SU-DHL-6 (cell line): ENCODE data around the gene SPCS1.

Source experiments
- H2AFZ ChIP-seq: fragments of 200-600 bp; sonication (generic); 2 replicates; pipeline ENCODE4 v1.6.1; 2014; ENCODE audit warnings: low read depth, mild to moderate bottlenecking, moderate library complexity, mixed read lengths, antibody characterized with exemption, low read length; ENCODE audit not compliant: severe bottlenecking
- H3F3A ChIP-seq: fragments of 200-600 bp; shearing (Covaris generic); 2 replicates; pipeline ENCODE4 v1.6.0; 2016; ENCODE audit warnings: antibody characterized with exemption, mild to moderate bottlenecking; ENCODE audit not compliant: insufficient read depth
- H3K27ac ChIP-seq: fragments of 200-600 bp; sonication (generic); 2 replicates; pipeline ENCODE4 v1.5.1; 2016; ENCODE audit warnings: low read depth, mild to moderate bottlenecking, low read length, moderate library complexity, mixed read lengths
- H3K27me3 ChIP-seq: fragments of 200-600 bp; sonication (generic), shearing (Covaris generic); 2 replicates; pipeline ENCODE4 v1.6.0; 2014; ENCODE audit warnings: mild to moderate bottlenecking, low read length
- H3K36me3 ChIP-seq: fragments of 200-600 bp; sonication (generic); 2 replicates; pipeline ENCODE4 v1.6.1; 2014; ENCODE audit warnings: mild to moderate bottlenecking, low read length, mixed read lengths
- H3K4me2 ChIP-seq: fragments of 300-600, 200-600 bp; shearing (Covaris generic), sonication (generic); 2 replicates; pipeline ENCODE4 v1.6.0; 2014; ENCODE audit warnings: low read length, low read depth, mild to moderate bottlenecking; ENCODE audit not compliant: poor library complexity, severe bottlenecking
- H3K4me3 ChIP-seq: fragments of 200-600 bp; sonication (generic); 2 replicates; pipeline ENCODE4 v1.5.1; 2014; ENCODE audit warnings: antibody characterized with exemption, low read length, mild to moderate bottlenecking, mixed read lengths; ENCODE audit not compliant: insufficient read depth, poor library complexity, severe bottlenecking
- H3K79me2 ChIP-seq: fragments of 200-600 bp; sonication (generic); 2 replicates; pipeline ENCODE4 v1.6.1; 2014; ENCODE audit warnings: mild to moderate bottlenecking, low read length, moderate library complexity; ENCODE audit not compliant: insufficient read depth
- H3K9ac ChIP-seq: fragments of 200-600 bp; sonication (generic); 2 replicates; pipeline ENCODE4 v1.7.0; 2014; ENCODE audit warnings: mild to moderate bottlenecking, low read length
- H3K9me2 ChIP-seq: fragments of 200-600 bp; sonication (generic); replicated peaks from 2 replicates; pipeline ENCODE4 v1.6.1; 2014; ENCODE audit warnings: low read length; ENCODE audit not compliant: insufficient read depth
- H3K9me3 ChIP-seq: fragments of 200-600 bp; sonication (generic); 2 replicates; pipeline ENCODE4 v1.6.1; 2014; ENCODE audit warnings: low read length, mixed read lengths; ENCODE audit not compliant: insufficient read depth
- H4K20me1 ChIP-seq: fragments of 200-600 bp; sonication (generic); 2 replicates; pipeline ENCODE4 v1.6.1; 2014; ENCODE audit warnings: low read depth, mild to moderate bottlenecking, antibody characterized with exemption, low read length, moderate library complexity, mixed read lengths
- CTCF ChIP-seq: fragments of 200-600 bp; sonication (generic); IDR thresholded peaks from one replicate; pipeline ENCODE4 v1.5.1; 2017; ENCODE audit warnings: antibody characterized with exemption, mild to moderate bottlenecking, low read length, moderate library complexity; ENCODE audit not compliant: insufficient read depth, poor library complexity, severe bottlenecking
- EZH2phosphoT487 ChIP-seq: fragments of 200-600 bp; sonication (generic), shearing (Covaris generic); conservative IDR thresholded peaks from 2 replicates; pipeline ENCODE4 v1.6.1; 2018; ENCODE audit warnings: mild to moderate bottlenecking, antibody characterized with exemption, low read length, moderate library complexity, mixed read lengths

The SPCS1 gene

GRCh38 chr3:52705438-52705687, 543 bp upstream of the SPCS1 start:
- Histone ChIP-seq H3K27me3 (no peaks in the 10 kb centered on the region), H3K36me3 (0 out of 2 replicates have a peak, but pooled peaks cover 8% of the 10 kb centered on the region), H3F3A (peaks cover 32% of the 10 kb centered on the region), H3K4me2 (peak overlapping the region; percentile 81), H3K9me2 (no peaks in the 10 kb centered on the region), H2AFZ (peak overlapping the region; percentile 55), H3K27ac (peak overlapping the region; percentile 84), H3K9ac (peak overlapping the region; percentile 82), H4K20me1 (no peaks in the 10 kb centered on the region), H3K79me2 (peaks cover 32% of the 10 kb centered on the region; the same call in 1 of the 2 replicates), H3K9me3 (no peaks in the 10 kb centered on the region), H3K4me3 (peak overlapping the region; percentile 84)
- no peak for TF ChIP-seq CTCF
- no peak for TF ChIP-seq EZH2phosphoT487

GRCh38 chr3:52707585-52707984, 1.7 kb downstream of the SPCS1 start:
- no peaks in the 10 kb centered on the region for H4K20me1 ChIP-seq
- H3K9ac ChIP-seq: peak overlapping the region; percentile 82; the same call in 1 of the 2 replicates
- peaks cover 8% of the 10 kb centered on the region; the same call in 1 of the 2 replicates for H3K36me3 ChIP-seq
- H2AFZ ChIP-seq: no peak overlapping the region
- peak overlapping the region; percentile 84 for H3K4me3 ChIP-seq
- H3K4me2 ChIP-seq: peak overlapping the region; percentile 81
- H3K9me2 ChIP-seq: no peaks in the 10 kb centered on the region
- TF ChIP-seq EZH2phosphoT487: no peak
- no peak for TF ChIP-seq CTCF
- H3K9me3 ChIP-seq: no peaks in the 10 kb centered on the region
- peak overlapping the region; percentile 84 for H3K27ac ChIP-seq
- peaks cover 45% of the 10 kb centered on the region for H3F3A ChIP-seq
- H3K79me2 ChIP-seq: peaks cover 32% of the 10 kb centered on the region; the same call in 1 of the 2 replicates
- no peaks in the 10 kb centered on the region for H3K27me3 ChIP-seq

- Histone ChIP-seq H3K9ac (no peak overlapping the region), H3K4me3 (no peak overlapping the region), H2AFZ (no peak overlapping the region), H4K20me1 (no peaks in the 10 kb centered on the region), H3F3A (peaks cover 45% of the 10 kb centered on the region), H3K4me2 (no peak overlapping the region), H3K79me2 (peaks cover 13% of the 10 kb centered on the region; the same call in 1 of the 2 replicates), H3K36me3 (peaks cover 8% of the 10 kb centered on the region; the same call in 1 of the 2 replicates), H3K9me2 (no peaks in the 10 kb centered on the region), H3K9me3 (no peaks in the 10 kb centered on the region), H3K27ac (peak overlapping the region; percentile 31; the same call in 1 of the 2 replicates), H3K27me3 (no peaks in the 10 kb centered on the region)
- no peak for TF ChIP-seq EZH2phosphoT487
- TF ChIP-seq CTCF: no peak
Measured at GRCh38 chr3:52710512-52710911, 4.6 kb downstream of the SPCS1 start.
